WTC11 (cell line): ENCODE results near the gene SDHA. TPM values are rescaled to one million over a fixed set of nuclear protein-coding genes. Genes with fewer than 3 reads are reported as not detected.

Experiments used
- ATAC-seq: fragments of 200-7000 bp; cut with Tn5 transposase; 2 replicates; pipeline ENCODE4 v1.10.0; 2021; ENCODE audit warnings: mild to moderate bottlenecking, moderate library complexity
- CTCF ChIA-PET: fragments of 300-600 bp; sonication (Branson Sonifier 250); formaldehyde crosslinking; loops from one replicate; lab custom pipeline; 2021; ENCODE audit warnings: antibody characterized with exemption; lab: Charles Lee
- POLR2A ChIA-PET: fragments of 350-600 bp; sonication (Branson Sonifier 250); formaldehyde crosslinking; loops from one replicate; lab custom pipeline; 2021; ENCODE audit warnings: antibody characterized with exemption; lab: Charles Lee
- DNase-seq: peaks from one replicate; pipeline ENCODE4 v3.0.0; 2021; ENCODE audit warnings: low spot score
- H3K27ac Mint-ChIP-seq: 2 replicates; pipeline ENCODE4 v1.8.0; 2021; ENCODE audit warnings: mixed read lengths
- H3K27me3 Mint-ChIP-seq: 2 replicates; pipeline ENCODE4 v1.8.0; 2021; ENCODE audit warnings: low read depth, mild to moderate bottlenecking, moderate library complexity, mixed read lengths
- H3K36me3 Mint-ChIP-seq: 2 replicates; pipeline ENCODE4 v1.8.0; 2021; ENCODE audit warnings: mixed read lengths
- H3K4me1 Mint-ChIP-seq: 2 replicates; pipeline ENCODE4 v1.8.0; 2022; ENCODE audit warnings: mixed read lengths
- H3K4me3 Mint-ChIP-seq: 2 replicates; pipeline ENCODE4 v1.8.0; 2021; ENCODE audit warnings: mild to moderate bottlenecking, moderate library complexity, mixed read lengths
- H3K9me3 Mint-ChIP-seq: 2 replicates; pipeline ENCODE4 v1.8.0; 2021; ENCODE audit warnings: mixed read lengths
- ATF3 ChIP-seq: sonication (generic); formaldehyde crosslinking; conservative IDR thresholded peaks from 2 replicates; pipeline ENCODE4 v1.8.1; 2022; ENCODE audit warnings: mild to moderate bottlenecking, missing genetic modification reagents
- ETV6 ChIP-seq: sonication (generic); formaldehyde crosslinking; IDR thresholded peaks from 2 replicates; pipeline ENCODE4 v1.8.1; 2022; ENCODE audit warnings: mild to moderate bottlenecking, missing genetic modification reagents
- FOXJ3 ChIP-seq: sonication (generic); formaldehyde crosslinking; IDR thresholded peaks from 2 replicates; pipeline ENCODE4 v1.9.0; 2021; ENCODE audit warnings: missing genetic modification reagents, mild to moderate bottlenecking, borderline replicate concordance
- GABPB1 ChIP-seq: sonication (generic); formaldehyde crosslinking; IDR thresholded peaks from 2 replicates; pipeline ENCODE4 v1.8.1; 2023; ENCODE audit warnings: mild to moderate bottlenecking, missing genetic modification reagents
- HMGXB4 ChIP-seq: sonication (generic); formaldehyde crosslinking; IDR thresholded peaks from 2 replicates; pipeline ENCODE4 v1.8.1; 2023; ENCODE audit warnings: mild to moderate bottlenecking, moderate library complexity, missing genetic modification reagents
- IRF2 ChIP-seq: sonication (generic); formaldehyde crosslinking; IDR thresholded peaks from 2 replicates; pipeline ENCODE4 v1.8.0; 2022; ENCODE audit warnings: low read depth, missing genetic modification reagents, borderline replicate concordance
- KAT7 ChIP-seq: sonication (generic); formaldehyde crosslinking; IDR thresholded peaks from 2 replicates; pipeline ENCODE4 v1.8.1; 2023; ENCODE audit warnings: missing genetic modification reagents, mild to moderate bottlenecking, borderline replicate concordance
- MLX ChIP-seq: sonication (generic); formaldehyde crosslinking; IDR thresholded peaks from 2 replicates; pipeline ENCODE4 v1.8.1; 2023; ENCODE audit warnings: mild to moderate bottlenecking, missing genetic modification reagents, moderate library complexity
- PREB ChIP-seq: sonication (generic); formaldehyde crosslinking; IDR thresholded peaks from 2 replicates; pipeline ENCODE4 v1.8.1; 2022; ENCODE audit warnings: mild to moderate bottlenecking, missing genetic modification reagents, moderate library complexity, borderline replicate concordance
- ZBTB21 ChIP-seq: sonication (generic); formaldehyde crosslinking; IDR thresholded peaks from 2 replicates; pipeline ENCODE4 v1.8.1; 2023; ENCODE audit warnings: mild to moderate bottlenecking, missing genetic modification reagents, borderline replicate concordance
- ZNF121 ChIP-seq: sonication (generic); formaldehyde crosslinking; IDR thresholded peaks from 2 replicates; pipeline ENCODE4 v1.8.0; 2023; ENCODE audit warnings: missing genetic modification reagents
- ZNF219 ChIP-seq: sonication (generic); formaldehyde crosslinking; IDR thresholded peaks from 2 replicates; pipeline ENCODE4 v1.8.0; 2023; ENCODE audit warnings: missing genetic modification reagents, mild to moderate bottlenecking, borderline replicate concordance
- ZNF232 ChIP-seq: sonication (generic); formaldehyde crosslinking; IDR thresholded peaks from 2 replicates; pipeline ENCODE4 v1.8.0; 2022; ENCODE audit warnings: mild to moderate bottlenecking, missing genetic modification reagents
- ZNF416 ChIP-seq: fragments of 250-450 bp; sonication (Bioruptor Pico); IDR thresholded peaks from 2 replicates; pipeline ENCODE4 v1.9.0; 2021; ENCODE audit warnings: mild to moderate bottlenecking, inconsistent platforms
- total RNA-seq: library from RNA; stranded (reverse); gene quantifications from 3 replicates; pipeline ENCODE4 v1.2.3, GENCODE V29; 2021

The SDHA gene
- total RNA-seq, 1 experiment from 2014 or later = 145 TPM

GRCh38 chr5:189486-189885 lies 28.6 kb upstream of the SDHA start:
- POLR2A ChIA-PET = no interaction called here

GRCh38 chr5:189976-190365 lies 28.1 kb upstream of the SDHA start:
- ChIA-PET CTCF (no interaction called here), POLR2A (no interaction called here)
- H3K27me3 Mint-ChIP-seq = no peaks in the 10 kb centered on the region; the same call in 1 of the 2 replicates
- H3K36me3 Mint-ChIP-seq = no peaks in the 10 kb centered on the region
- H3K4me1 Mint-ChIP-seq = peaks cover 8% of the 10 kb centered on the region
- no peaks in the 10 kb centered on the region for H3K9me3 Mint-ChIP-seq
- no peak overlapping the region for H3K27ac Mint-ChIP-seq
- H3K4me3 Mint-ChIP-seq = no peak overlapping the region
- ATAC-seq (no peak), DNase-seq (no peak)
- TF ChIP-seq HMGXB4 (CRISPR knock-in tag) = no peak
- TF ChIP-seq, all 79 proteins: peak for 0

More at GRCh38 chr5:189486-189885, 28.6 kb upstream of the SDHA start:
- no peaks in the 10 kb centered on the region for H3K36me3 Mint-ChIP-seq
- ATAC-seq (no peak), DNase-seq (no peak)
- H3K27me3 Mint-ChIP-seq = no peaks in the 10 kb centered on the region; the same call in 1 of the 2 replicates
- no peak overlapping the region for H3K4me3 Mint-ChIP-seq
- no peaks in the 10 kb centered on the region for H3K9me3 Mint-ChIP-seq
- CTCF ChIA-PET = interaction anchor here (1.5 kb wide), 1 partner anchor 13 kb away, joined by 6 read pairs; no protein-coding TSS in a partner anchor
- H3K4me1 Mint-ChIP-seq = peaks cover 8% of the 10 kb centered on the region
- no peak overlapping the region for H3K27ac Mint-ChIP-seq
- no peak for TF ChIP-seq ZBTB21 (CRISPR knock-in tag)
- no peak for TF ChIP-seq KAT7 (CRISPR knock-in tag)
- no peak for TF ChIP-seq IRF2 (CRISPR knock-in tag)
- no peak for TF ChIP-seq ZNF416 (CRISPR knock-in tag)
- no peak for TF ChIP-seq ETV6 (CRISPR knock-in tag)
- TF ChIP-seq ZNF121 (CRISPR knock-in tag) = no peak
- no peak for TF ChIP-seq FOXJ3
- TF ChIP-seq PREB (CRISPR knock-in tag) = no peak
- no peak for TF ChIP-seq GABPB1 (CRISPR knock-in tag)

- TF ChIP-seq ZNF219 (CRISPR knock-in tag) = no peak
- TF ChIP-seq HMGXB4 (CRISPR knock-in tag) = no peak
- no peak for TF ChIP-seq ZNF232 (CRISPR knock-in tag)
- TF ChIP-seq MLX (CRISPR knock-in tag) = no peak
- no peak for TF ChIP-seq ATF3 (CRISPR knock-in tag)
- TF ChIP-seq, all 79 proteins: peak for 0
- Mint-ChIP-seq H3K4me3 (no peak overlapping the region), H3K27ac (no peak overlapping the region), H3K9me3 (no peaks in the 10 kb centered on the region), H3K27me3 (no peaks in the 10 kb centered on the region; the same call in 1 of the 2 replicates), H3K4me1 (peaks cover 8% of the 10 kb centered on the region), H3K36me3 (no peaks in the 10 kb centered on the region)
- ChIA-PET CTCF (interaction anchor here (1.0 to 1.2 kb wide), 2 partner anchors 10 to 131 kb away, joined by 3 read pairs; no protein-coding TSS in a partner anchor), POLR2A (no interaction called here)
- ATAC-seq = no peak
- no peak for DNase-seq
These were observed 27.6 kb upstream of the SDHA start for GRCh38 chr5:190366-191035.
